ENCODE data around the gene BAIAP2. TPM values are rescaled to one million over a fixed set of nuclear protein-coding genes. Genes with fewer than 3 reads are reported as not detected.

Gene BAIAP2
- total RNA-seq, 1 experiment from 2014 or later = 67.0 TPM

- no peaks in the 10 kb centered on the region for H3K27me3 Mint-ChIP-seq (ENCODE audit: insufficient read depth, unreplicated experiment)
- no peaks in the 10 kb centered on the region for H3K36me3 Mint-ChIP-seq (ENCODE audit: insufficient read depth, unreplicated experiment)
- no peak for DNase-seq (ENCODE audit: unreplicated experiment)
- TF ChIP-seq CTCF (IDR thresholded peaks at IDR 0.05; ENCODE audit: unreplicated experiment) = no peak
- CTCF ChIA-PET = interaction anchor here (0.5 to 1.4 kb wide), 3 partner anchors 9 to 20 kb away, joined by 3 to 4 read pairs (median 3); no protein-coding TSS in a partner anchor
- POLR2A ChIA-PET = interaction anchor here (1.1 kb wide), 1 partner anchor 11 kb away, joined by 4 read pairs; no protein-coding TSS in a partner anchor
- intact Hi-C loops (cut with micrococcal nuclease) = no loop called here
- no peak overlapping the region for H3K27ac Mint-ChIP-seq (ENCODE audit: low read depth, unreplicated experiment)
- no peaks in the 10 kb centered on the region for H3K9me3 Mint-ChIP-seq (ENCODE audit: unreplicated experiment)
- H3K4me1 Mint-ChIP-seq (ENCODE audit: insufficient read depth, unreplicated experiment) = peaks cover 6% of the 10 kb centered on the region
- H3K4me3 Mint-ChIP-seq (ENCODE audit: unreplicated experiment) = no peak overlapping the region
- BruUV-seq (replicated peaks) = no TSS peak
Observed at GRCh38 chr17:81134064-81134781, 99.3 kb downstream of the BAIAP2 start.

- no peak for TF ChIP-seq CTCF (IDR thresholded peaks at IDR 0.05; ENCODE audit: unreplicated experiment)
- BruUV-seq (replicated peaks) = no TSS peak
- no peak overlapping the region for H3K4me3 Mint-ChIP-seq (ENCODE audit: unreplicated experiment)
- intact Hi-C loops (cut with micrococcal nuclease) = no loop called here
- no peak for DNase-seq (ENCODE audit: unreplicated experiment)
- H3K27ac Mint-ChIP-seq (ENCODE audit: low read depth, unreplicated experiment) = no peak overlapping the region
- peaks cover 6% of the 10 kb centered on the region for H3K4me1 Mint-ChIP-seq (ENCODE audit: insufficient read depth, unreplicated experiment)
- H3K36me3 Mint-ChIP-seq (ENCODE audit: insufficient read depth, unreplicated experiment) = no peaks in the 10 kb centered on the region
- no peaks in the 10 kb centered on the region for H3K27me3 Mint-ChIP-seq (ENCODE audit: insufficient read depth, unreplicated experiment)
- POLR2A ChIA-PET = interaction anchor here (1.1 kb wide), 1 partner anchor 9 kb away, joined by 4 read pairs; no protein-coding TSS in a partner anchor
- CTCF ChIA-PET = interaction anchor here (1.3 kb wide), 1 partner anchor 15 kb away, joined by 4 read pairs; no protein-coding TSS in a partner anchor
- no peaks in the 10 kb centered on the region for H3K9me3 Mint-ChIP-seq (ENCODE audit: unreplicated experiment)
Observed at GRCh38 chr17:81135505-81136278, 100.7 kb downstream of the BAIAP2 start.

GRCh38 chr17:81136366-81136765 is 101.4 kb downstream of the BAIAP2 start:
- Mint-ChIP-seq H3K9me3 (ENCODE audit: unreplicated experiment) (no peaks in the 10 kb centered on the region), H3K36me3 (ENCODE audit: insufficient read depth, unreplicated experiment) (no peaks in the 10 kb centered on the region), H3K27ac (ENCODE audit: low read depth, unreplicated experiment) (no peak overlapping the region), H3K27me3 (ENCODE audit: insufficient read depth, unreplicated experiment) (no peaks in the 10 kb centered on the region), H3K4me3 (ENCODE audit: unreplicated experiment) (no peak overlapping the region), H3K4me1 (ENCODE audit: insufficient read depth, unreplicated experiment) (peaks cover 6% of the 10 kb centered on the region)
- no peak for DNase-seq (ENCODE audit: unreplicated experiment)
- ChIA-PET CTCF (interaction anchor here (1.3 kb wide), 1 partner anchor 16 kb away, joined by 4 read pairs; no protein-coding TSS in a partner anchor), POLR2A (no interaction called here)
- no peak for TF ChIP-seq CTCF (IDR thresholded peaks at IDR 0.05; ENCODE audit: unreplicated experiment)
- intact Hi-C loops (cut with micrococcal nuclease) = no loop called here
- BruUV-seq (replicated peaks) = no TSS peak

- ChIA-PET CTCF (no interaction called here), POLR2A (no interaction called here)
- H3K4me1 Mint-ChIP-seq (ENCODE audit: insufficient read depth, unreplicated experiment) = peaks cover 6% of the 10 kb centered on the region
- H3K9me3 Mint-ChIP-seq (ENCODE audit: unreplicated experiment) = no peaks in the 10 kb centered on the region
- H3K27ac Mint-ChIP-seq (ENCODE audit: low read depth, unreplicated experiment) = no peak overlapping the region
- BruUV-seq (replicated peaks) = no TSS peak
- no peaks in the 10 kb centered on the region for H3K36me3 Mint-ChIP-seq (ENCODE audit: insufficient read depth, unreplicated experiment)
- intact Hi-C loops (cut with micrococcal nuclease) = no loop called here
- H3K4me3 Mint-ChIP-seq (ENCODE audit: unreplicated experiment) = no peak overlapping the region
- DNase-seq (ENCODE audit: unreplicated experiment) = no peak
- no peak for TF ChIP-seq CTCF (IDR thresholded peaks at IDR 0.05; ENCODE audit: unreplicated experiment)
- no peaks in the 10 kb centered on the region for H3K27me3 Mint-ChIP-seq (ENCODE audit: insufficient read depth, unreplicated experiment)
Observed at GRCh38 chr17:81137248-81137647, 102.3 kb downstream of the BAIAP2 start.

Data from MCF 10A (cell line).